Retinal pigment epithelial cell (primary cell): ENCODE results near the gene SDK1.
A peak's percentile ranks its signal among the peaks of the same experiment; 100 is the strongest.

ENCODE experiments used
- DNase-seq: peaks from one replicate; pipeline ENCODE4 v3.0.0-alpha.2; 2010; ENCODE audit warnings: low read depth
- H3K4me3 ChIP-seq: 2 replicates; pipeline ENCODE4 v1.5.1; 2011; ENCODE audit warnings: mild to moderate bottlenecking, low read length, control low read depth, moderate library complexity
- CTCF ChIP-seq: conservative IDR thresholded peaks from 2 replicates; pipeline ENCODE4 v1.5.1; 2011; ENCODE audit warnings: low read depth, low read length, control low read depth, inconsistent platforms

The SDK1 gene

GRCh38 chr7:4113271-4113670 is 812.2 kb downstream of the SDK1 start:
- TF ChIP-seq CTCF, result no peak
- no peak overlapping the region for H3K4me3 ChIP-seq
- peak; percentile 84 for DNase-seq

GRCh38 chr7:4113976-4114375 is 812.9 kb downstream of the SDK1 start:
- no peak for DNase-seq
- no peak overlapping the region for H3K4me3 ChIP-seq
- no peak for TF ChIP-seq CTCF

- no peak for TF ChIP-seq CTCF
- no peak for DNase-seq
- H3K4me3 ChIP-seq, result no peak overlapping the region
Observed at GRCh38 chr7:4115442-4115841, 814.4 kb downstream of the SDK1 start.

- no peak for DNase-seq
- no peak overlapping the region for H3K4me3 ChIP-seq
- TF ChIP-seq CTCF, result no peak
Observed at GRCh38 chr7:4115941-4116610, 815.0 kb downstream of the SDK1 start.

- H3K4me3 ChIP-seq, result no peak overlapping the region
Observed at GRCh38 chr7:4119848-4120247, 818.8 kb downstream of the SDK1 start.

GRCh38 chr7:4123346-4123745 is 822.3 kb downstream of the SDK1 start:
- TF ChIP-seq CTCF, result no peak
- no peak for DNase-seq
- no peak overlapping the region for H3K4me3 ChIP-seq

More at GRCh38 chr7:4119848-4120247, 818.8 kb downstream of the SDK1 start:
- DNase-seq, result no peak
- no peak for TF ChIP-seq CTCF

GRCh38 chr7:4123823-4124222 is 822.8 kb downstream of the SDK1 start:
- no peak for TF ChIP-seq CTCF
- no peak for DNase-seq
- no peak overlapping the region for H3K4me3 ChIP-seq
